Measurements from ENCODE around the gene MCTP2.

MCTP2 gene

DNA sequence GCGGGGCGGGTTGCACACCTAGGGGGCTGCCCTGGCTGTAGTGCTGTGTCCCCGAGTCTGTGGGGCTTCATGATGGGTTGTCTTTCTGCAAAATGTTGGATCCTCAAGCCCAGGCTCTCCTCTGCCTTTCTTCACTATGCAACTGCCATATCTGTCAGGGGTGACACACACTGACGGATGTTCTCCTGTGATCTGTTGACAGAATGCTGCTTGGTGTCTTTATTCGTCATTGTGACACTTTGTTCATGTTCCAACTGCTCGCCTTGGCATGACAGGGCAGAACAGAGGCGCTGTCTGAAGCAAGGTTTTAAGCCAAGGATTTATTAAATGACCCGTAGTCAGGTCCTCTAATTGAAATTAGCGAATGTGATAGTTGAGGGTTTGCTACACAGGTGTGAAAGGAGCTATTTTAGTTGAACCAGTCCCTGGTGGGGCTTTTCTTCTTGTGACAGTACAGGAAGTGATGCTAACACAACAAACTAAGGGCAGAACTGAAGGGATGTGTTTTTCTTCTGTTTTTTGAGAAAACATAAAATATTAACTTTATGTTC, 173.4 kb downstream of the MCTP2 start:
- no peak for DNase-seq

DNA sequence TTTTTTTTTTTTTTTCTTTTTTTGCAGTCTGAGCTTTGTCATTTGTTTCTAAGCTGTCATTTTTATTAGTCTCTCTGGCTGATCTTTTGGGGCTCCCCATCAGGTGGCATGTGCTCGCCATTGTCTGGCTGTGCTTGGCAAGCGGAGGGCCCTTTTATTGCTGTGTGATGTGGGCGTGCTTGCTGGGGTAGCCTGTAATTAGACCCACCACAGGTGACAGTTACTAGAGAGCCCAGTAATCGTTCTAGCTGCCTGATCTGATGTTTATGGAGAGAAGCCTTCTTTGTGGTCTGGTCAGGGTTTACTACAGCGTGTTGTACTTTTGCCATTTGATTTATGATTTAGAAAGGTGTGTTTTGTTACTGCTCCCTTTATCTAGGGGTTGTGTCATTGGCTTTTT, 179.9 kb downstream of the MCTP2 start:
- DNase-seq, result no peak

DNA sequence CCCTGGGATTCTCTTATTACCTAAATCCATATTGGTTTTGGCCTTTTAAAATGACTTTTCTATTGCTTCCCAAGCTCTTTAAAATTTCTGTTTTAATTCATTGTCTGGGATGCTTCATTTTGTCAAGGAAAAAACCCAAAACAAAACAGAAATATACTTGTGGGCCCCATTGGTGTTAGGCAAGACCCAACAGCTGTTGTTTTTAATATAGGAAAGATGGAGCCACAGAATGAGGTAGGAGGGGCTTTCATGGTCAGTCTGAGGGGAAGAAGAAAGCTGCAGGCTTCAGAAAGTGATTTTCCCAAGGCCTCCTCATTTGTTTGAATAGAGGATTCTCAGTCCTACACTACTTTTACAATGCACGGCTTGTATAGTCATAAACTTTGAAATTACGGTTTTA, 180.5 kb downstream of the MCTP2 start:
- no peak for DNase-seq

DNA sequence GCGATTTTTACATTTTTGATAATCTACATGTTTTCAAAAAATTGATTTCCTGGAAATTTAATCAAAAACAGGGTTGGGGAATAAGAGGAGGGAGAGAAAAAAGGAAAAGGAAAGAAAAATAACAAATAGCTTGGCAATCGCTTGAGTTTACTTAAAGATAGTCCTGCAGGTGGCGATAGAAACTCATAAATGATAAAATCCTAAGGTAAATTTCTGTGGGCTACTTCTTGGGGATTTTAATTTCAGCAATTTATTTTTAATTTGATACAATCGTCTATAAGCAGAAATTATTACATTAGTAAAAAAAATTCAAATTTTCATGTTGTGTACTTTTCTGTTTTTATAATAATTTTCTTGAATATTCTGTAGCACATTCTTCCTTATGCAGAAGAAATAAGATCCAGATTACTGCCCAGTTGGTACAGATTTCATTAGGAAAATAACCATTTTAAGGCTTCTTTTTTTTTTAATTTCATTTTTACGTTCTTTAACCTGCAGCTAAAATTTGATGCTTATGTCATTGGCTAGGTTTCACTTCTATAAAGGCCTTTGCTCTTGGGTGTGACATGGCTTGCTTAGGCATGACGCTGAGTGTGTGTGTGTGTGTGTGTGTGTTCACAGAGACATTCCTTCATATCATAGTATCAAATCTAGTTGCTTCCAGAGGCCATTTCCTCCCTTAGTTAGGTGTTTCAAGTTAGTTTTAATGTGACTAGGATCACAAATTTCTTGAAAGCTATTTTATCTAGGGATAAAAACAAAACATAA, 181.8 kb downstream of the MCTP2 start:
- DNase-seq, result no peak

DNA sequence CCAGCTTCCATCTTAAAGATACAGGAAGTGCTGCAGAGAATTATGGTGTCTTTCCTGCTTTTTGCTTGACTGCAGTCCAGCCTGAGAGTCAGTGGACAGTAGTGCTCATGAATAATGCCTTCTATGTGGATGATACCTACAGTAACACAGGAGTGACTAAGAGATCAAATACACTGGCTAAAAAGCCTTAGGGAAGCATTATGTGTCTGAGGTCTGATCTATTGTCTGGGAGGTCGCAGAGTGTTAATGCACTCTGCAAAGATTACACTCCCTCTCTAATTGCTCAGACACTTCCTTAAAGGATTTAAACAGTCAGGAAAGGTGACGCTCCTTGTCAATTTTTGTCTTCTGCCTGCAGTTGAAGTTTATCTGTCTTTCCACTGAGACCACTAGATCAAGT, 183.6 kb downstream of the MCTP2 start:
- no peak for DNase-seq

DNA sequence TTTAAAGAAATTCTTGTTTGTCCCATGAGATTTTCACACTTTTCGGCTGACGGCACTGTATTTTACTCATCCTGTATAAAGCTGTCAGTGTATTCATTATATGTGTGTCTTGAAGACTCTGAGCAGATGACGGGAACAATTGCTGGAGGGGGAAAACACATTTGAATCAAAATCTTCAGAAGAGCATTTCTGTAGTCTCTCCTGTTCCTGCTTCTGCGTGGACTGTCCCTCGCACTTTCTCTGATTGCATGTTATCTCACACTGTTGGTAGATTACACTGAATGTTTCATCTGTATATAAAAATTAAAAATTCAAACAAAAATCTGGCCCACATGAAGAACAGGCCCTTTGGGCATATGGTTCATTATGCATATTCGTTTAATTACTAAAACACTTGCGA, 184.9 kb downstream of the MCTP2 start:
- DNase-seq, result no peak

DNA sequence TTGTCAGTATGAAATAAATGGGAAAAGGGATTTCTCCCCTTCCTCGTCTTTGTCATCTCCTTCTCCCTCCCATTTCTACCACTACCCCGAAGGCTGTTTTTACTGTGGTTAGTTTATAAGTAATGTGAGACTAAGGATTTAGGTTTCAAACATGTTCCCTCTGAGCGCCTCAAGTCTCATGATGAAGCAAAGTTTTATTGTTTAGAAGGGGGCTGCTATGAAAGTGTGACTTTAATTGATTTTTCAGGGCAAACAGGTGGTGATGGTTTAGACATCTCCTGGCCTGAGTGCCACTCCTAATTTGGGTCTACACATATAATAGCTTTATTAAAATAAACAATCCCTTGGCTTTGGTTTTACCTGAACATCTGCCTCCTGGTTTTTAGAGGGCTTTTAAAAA, 185.5 kb downstream of the MCTP2 start:
- DNase-seq, result no peak

DNA sequence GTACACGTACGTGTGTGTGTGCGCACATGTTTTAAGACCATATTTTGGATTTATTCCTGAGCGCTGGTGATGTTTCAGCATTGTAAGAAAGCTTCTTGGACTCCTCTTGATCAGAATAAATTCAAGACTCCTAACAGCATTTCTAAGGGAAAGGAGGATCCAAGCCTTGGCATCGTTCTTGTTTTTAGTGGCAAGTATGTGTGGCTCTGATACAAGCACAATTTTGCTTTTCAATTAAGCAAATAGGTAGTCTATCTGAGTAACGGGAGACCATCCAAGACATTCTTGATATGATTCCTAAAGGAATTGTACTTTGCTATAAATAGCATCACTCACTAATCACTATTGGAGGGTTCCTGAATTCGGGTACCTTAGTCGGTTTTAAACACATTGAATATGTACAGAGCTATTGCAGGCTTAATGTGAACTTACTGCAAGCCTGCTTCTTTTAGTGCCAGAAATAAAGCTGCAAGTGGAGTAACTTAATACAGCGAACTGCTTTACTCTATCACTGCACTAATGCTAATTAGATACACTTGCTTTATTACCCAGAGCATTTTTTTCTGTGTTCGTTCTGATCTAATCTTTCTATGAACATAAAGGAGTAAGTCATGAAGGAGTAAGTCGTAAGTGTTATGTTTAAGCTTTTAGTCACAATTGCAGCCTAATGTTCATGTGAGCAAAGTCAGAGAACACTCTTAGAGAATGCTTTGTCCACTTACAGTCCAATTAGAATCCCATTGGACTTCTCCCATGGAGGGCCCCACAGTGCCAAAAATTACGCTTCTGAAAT, 186.3 kb downstream of the MCTP2 start:
- DNase-seq, result no peak

DNA sequence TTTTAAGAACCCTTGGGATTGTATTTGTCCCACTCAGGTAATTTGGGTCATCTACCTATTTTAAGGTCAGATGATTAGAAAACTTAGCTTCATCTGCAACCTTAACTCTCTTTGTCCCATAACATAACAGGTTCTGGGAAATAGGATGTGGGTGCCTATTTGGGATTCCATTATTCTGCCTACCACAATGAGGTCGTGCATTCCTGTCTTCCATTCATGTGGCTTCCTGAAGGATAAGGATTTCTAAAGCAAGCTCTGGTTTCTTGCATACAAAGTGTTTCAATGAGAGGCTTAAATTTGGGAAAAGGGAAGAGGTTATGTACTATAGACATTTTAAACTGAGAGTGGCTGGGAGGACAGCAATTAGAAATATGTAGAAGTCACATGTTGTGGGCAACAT, 190.3 kb downstream of the MCTP2 start:
- no peak for DNase-seq

DNA sequence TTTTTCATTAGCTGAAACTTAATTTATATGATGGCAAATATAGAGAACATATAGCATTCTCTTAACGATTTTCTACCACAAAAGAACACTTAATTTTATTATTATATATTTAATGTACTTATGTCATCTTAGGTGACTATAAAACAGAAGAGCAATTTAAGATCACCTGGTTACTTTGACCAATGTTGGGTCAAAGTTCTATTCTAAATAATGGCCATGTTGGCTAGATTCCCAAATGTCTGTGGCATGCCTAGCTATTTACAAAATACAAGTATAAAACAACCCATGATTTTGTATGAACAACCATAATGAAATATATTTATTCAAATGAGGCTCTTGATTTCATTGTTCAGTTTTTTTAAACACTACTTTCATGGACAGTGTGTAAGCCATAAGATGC, 200.9 kb downstream of the MCTP2 start:
- DNase-seq, result no peak

DNA sequence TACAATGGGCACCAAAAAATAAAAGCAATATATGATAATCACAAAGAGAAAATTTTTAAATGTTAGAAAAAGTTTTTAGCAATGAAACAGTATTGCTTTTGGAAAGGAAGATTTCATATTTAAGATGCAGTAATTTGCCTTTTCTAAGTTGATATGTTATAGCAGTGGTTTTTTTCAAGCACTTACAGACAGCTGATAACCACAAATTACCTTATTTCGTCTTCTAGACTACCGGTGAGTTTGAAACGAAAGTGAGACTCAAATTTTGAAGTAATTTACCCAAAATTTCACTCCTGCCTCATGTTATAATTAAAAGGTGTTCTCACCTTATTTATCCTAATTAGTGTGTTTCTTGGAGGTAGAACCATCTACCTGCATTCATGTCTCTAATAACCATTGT, 207.8 kb downstream of the MCTP2 start:
- DNase-seq, result no peak

DNA sequence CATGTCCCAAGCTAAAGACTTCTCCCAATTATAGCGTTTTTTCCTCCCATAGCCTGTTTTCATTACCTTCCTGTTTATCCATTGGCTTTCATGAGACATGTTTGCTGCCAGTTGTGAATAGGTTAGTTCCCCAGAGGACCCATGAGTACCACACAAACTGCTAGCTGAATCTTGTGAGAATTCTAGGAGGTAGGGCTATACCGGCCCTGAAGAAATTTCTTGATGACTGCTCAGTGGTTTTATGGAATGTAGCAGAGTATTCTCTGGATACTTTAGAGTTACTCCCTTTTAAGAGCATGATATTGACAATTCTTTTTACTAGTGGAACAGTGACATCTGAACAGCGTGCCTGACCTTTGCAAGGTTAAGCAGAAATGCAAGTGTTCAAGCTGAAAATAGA, 210.4 kb downstream of the MCTP2 start:
- DNase-seq, result no peak

DNA sequence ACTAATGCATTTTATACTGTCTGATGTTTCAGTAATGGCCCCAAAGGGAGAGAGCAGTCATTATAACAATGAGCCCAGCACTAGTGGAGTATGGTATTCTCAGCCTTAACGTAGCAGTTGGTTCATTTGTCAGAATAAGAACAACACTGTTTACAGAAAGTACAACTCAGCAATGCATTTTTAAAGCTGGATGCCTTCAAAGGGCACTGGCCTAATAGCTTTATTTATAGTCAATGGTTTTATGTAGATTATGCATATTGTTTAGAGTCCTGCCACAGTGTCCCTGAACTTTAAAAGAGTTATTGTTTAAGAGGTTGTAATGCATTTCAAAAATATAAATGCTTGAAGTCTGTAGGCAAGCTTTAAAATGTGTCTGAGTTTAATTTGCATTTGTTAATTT, 211.1 kb downstream of the MCTP2 start:
- no peak for DNase-seq

DNA sequence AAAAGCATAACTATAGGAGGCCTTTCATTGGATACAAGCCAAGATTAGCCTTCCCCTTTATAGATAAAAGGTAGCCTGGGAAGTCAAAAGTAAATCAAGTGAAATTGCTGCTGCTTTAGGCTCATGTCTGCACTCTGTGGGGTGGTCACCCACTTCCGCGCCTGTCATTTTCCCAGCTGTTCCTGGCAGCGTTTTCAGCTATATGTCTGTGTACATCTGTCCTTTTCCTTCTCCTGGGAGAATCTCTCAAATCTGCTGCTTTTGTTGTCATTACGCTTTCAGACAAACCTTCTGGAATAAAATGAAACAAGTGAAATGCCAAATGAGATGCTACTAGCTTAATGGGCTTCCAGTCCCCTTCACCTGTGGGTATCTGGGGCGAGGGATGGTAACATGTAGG, 211.8 kb downstream of the MCTP2 start:
- DNase-seq, result no peak

DNA sequence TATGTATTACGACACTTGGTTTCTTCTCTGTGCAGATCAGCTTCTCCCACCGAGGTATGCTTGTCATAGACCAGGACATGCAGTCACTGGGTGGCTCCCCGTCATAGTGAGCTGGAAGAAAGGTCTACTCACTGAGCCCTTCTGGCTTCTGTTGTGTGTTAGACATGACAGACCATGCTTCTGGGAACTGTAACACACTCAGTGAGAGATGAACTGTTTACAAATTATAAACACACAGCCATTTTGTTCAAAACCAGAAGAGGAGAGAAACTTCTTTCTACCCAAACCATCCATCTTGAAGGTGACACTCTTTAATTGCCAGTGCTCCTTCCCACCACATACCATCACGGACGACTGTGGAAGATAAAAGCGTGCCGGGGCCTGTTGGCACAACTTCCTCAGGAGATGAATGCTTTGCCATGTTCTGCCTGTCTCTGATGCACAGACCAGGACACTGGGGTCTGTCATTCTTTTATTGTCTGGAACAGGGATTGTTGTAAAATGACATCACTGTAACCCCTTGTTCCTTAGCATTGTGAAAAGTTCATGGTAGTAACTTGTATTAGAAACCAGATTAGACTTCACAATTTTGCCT, 214.3 kb downstream of the MCTP2 start:
- DNase-seq, result no peak

DNA sequence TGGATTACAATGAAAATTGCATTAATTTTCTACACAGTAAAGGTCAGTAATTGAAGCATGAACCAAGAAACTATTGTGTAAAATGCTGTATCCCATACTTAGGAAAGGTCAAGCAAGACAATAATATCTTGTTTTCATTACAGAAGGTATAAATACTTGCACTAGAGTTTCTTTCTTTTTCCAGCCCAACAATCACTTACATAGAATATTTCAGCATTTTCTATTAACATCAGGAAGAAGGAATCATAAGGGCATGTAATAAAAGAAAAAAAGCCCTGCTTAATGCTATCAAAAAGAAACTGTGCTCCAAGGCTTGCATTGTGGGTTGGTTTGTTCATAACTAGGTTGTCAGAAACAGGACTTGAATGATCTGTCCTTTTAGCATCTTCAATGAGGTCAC, 215.1 kb downstream of the MCTP2 start:
- DNase-seq, result no peak

DNA sequence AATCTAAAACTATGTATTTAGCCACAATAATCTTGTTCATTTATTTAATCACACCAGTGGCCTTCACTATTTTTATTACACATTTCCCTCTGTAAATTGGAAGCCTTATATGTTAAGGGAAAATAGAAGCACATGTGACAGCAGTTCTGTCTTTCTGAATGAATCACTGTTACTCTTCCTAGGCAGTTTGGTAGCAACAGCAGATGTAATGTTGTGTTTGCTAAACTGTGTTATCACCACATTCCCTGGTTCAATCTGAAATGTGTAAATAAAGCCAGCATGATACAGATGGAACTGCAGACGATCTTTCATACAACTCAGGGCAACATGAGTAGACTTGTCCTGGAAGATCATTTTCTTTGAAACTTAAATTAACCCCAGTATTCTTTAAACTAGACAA, 220.1 kb downstream of the MCTP2 start:
- DNase-seq, result no peak

DNA sequence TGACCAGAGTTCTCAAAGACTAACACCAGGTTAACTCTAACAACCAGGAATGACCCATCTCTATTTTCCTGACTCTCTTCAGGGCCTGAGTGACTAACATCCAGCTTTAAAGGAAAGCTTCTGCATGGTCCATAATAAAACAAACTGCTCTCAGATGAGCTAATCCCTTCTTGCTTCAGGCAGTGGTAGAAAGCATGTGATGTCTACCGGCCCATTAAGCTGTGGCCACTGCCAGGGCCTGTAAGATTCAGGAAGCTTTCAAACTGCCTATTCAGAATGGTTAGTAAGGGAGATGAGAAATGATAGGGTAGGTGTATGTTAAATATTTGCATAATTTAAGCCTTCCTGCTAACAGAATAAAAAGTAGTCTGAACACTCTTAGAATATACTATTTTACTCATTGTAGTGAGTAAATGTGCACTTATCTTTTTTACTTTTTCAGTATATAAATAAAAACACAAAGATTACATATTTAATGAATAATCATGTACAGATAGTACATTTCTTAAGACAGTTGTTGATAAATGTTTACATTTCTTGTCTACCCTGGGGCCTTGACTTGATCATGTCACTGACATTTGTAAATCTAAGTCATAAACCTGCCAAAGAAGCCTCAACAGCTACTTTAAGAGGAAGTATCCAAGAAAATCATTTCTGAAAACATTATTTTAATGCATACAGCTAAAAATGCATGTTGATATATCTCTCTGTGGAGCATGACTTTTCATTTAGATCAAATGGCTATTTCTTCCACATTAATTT, 222.0 kb downstream of the MCTP2 start:
- DNase-seq, result no peak

DNA sequence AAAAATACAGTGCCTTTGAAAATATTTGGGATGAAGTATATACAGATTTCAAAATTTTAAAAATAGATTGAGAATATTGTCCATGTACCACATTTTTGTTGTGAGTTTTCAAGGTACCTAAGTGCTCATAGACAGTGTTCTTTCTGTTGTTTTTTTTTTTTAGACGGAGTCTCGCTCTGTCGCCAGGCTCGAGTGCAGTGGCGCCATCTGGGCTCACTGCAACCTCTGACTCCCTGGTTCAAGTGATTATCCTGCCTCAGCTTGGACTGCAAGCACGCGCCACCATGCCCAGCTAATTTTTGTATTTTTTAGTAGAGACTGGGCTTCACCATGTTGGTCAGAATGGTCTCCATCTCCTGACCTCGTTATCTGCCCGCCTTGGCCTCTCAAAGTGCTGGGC, 223.9 kb downstream of the MCTP2 start:
- no peak for DNase-seq

DNA sequence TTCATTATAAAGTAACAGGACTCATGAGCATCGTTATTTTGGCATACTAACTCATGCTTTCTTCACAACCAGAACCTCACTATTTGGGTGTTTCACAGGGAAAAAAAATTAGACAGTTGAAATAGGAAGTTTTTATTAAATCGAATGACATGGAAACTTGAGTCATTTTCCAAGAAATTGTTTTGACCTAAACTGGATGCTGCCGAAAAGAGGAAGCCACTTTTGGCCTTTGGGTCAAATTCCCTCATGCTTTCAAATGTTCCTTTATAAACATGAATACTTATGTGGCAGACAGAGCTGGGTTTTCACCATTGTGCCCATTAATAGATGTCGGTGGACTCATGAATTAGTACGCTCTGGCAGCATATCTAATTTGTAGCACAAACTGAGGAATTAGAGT, 224.9 kb downstream of the MCTP2 start:
- DNase-seq, result no peak

DNA sequence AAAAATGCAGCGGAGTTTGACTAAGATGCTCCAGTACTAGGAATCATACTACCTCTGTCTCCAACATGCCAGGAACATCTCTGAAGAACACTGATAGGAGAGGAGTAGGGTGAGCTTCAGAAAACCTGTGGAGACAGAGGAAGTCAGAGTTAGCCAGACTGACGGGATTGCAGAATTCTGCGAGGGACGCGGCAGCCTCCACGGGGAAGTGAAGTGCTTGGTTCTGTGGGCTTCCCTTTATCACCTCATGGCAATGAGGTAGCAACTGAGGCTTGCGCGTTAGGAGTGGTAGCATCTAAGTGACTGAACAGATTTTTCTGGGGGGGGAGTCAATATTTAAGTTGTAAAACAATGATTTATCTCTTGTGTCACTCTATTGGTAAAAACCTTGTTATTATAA, 226.3 kb downstream of the MCTP2 start:
- DNase-seq, result no peak

DNA sequence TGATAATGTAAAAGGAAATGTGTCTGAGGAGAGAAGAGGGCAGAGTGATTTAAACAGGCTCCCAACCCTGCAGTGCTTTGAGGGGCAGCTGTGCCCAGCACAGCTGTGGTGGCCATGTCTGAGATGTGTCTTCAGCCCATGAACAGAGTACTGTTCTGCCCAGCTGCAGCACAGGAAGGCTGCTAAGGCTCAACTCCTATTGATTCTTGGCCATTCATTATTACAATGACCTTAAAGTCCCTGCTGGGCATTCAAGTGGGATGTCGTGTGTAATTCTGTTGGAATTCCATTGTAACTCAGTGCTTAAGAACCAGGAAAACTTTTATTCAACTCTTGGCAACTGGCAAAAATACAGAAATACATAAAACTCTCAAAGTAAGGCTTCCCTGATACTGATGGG, 229.3 kb downstream of the MCTP2 start:
- DNase-seq, result no peak

DNA sequence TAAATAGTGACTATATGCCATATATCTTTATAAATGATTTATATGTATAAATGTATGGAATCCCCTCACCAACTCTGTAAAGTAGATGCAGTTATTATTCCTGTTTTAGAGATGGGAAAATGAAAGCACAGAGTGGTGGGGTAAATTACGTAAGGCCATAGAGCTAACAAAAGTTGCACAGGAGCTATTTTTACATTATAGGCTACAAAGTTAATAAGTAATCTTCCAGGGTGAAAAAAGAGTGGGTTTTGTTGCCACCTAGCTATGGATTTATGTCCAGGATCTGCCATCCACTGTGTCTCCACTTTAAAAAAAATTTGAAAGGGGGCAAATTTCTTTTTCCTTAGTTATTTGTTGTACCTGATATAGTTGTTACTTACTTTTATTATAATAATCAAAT, 235.7 kb downstream of the MCTP2 start:
- no peak for DNase-seq
